ENCODE results near the gene PRELID2.

Gene PRELID2

GRCh38 chr5:145793574-145793973 is 41.6 kb downstream of the PRELID2 start:
- no peak for FAIRE-seq

GRCh38 chr5:145792840-145793239 is 42.3 kb downstream of the PRELID2 start:
- no peak for FAIRE-seq

- no peak for FAIRE-seq
Measured at GRCh38 chr5:145791866-145792265, 43.3 kb downstream of the PRELID2 start.

- FAIRE-seq: no peak
Measured at GRCh38 chr5:145787996-145788395, 47.1 kb downstream of the PRELID2 start.

- no peak for FAIRE-seq
Measured at GRCh38 chr5:145787507-145787906, 47.6 kb downstream of the PRELID2 start.

GRCh38 chr5:145787001-145787400 is 48.1 kb downstream of the PRELID2 start:
- no peak for FAIRE-seq

GRCh38 chr5:145780982-145781381 is 54.2 kb downstream of the PRELID2 start:
- no peak for FAIRE-seq

- no peak for FAIRE-seq
Measured at GRCh38 chr5:145778144-145778900, 56.8 kb downstream of the PRELID2 start.

GRCh38 chr5:145777445-145778063 is 57.6 kb downstream of the PRELID2 start:
- FAIRE-seq: no peak

GRCh38 chr5:145776886-145777285 is 58.3 kb downstream of the PRELID2 start:
- no peak for FAIRE-seq

- FAIRE-seq: no peak
Measured at GRCh38 chr5:145775893-145776444, 59.2 kb downstream of the PRELID2 start.

GRCh38 chr5:145775411-145775810 is 59.7 kb downstream of the PRELID2 start:
- no peak for FAIRE-seq

- no peak for FAIRE-seq
Measured at GRCh38 chr5:145774442-145774841, 60.7 kb downstream of the PRELID2 start.

GRCh38 chr5:145772466-145772865 is 62.7 kb downstream of the PRELID2 start:
- FAIRE-seq: no peak

GRCh38 chr5:145768863-145769262 is 66.3 kb downstream of the PRELID2 start:
- no peak for FAIRE-seq

- no peak for FAIRE-seq
Measured at GRCh38 chr5:145764325-145764724, 70.8 kb downstream of the PRELID2 start.

GRCh38 chr5:145762833-145763232 is 72.3 kb downstream of the PRELID2 start:
- FAIRE-seq: no peak

GRCh38 chr5:145761254-145761653 is 73.9 kb downstream of the PRELID2 start:
- FAIRE-seq: no peak

- no peak for FAIRE-seq
Measured at GRCh38 chr5:145760660-145761059, 74.5 kb downstream of the PRELID2 start.

GRCh38 chr5:145752947-145753346 is 82.2 kb downstream of the PRELID2 start:
- no peak for FAIRE-seq

GRCh38 chr5:145752534-145752933 is 82.6 kb downstream of the PRELID2 start:
- no peak for FAIRE-seq

- FAIRE-seq: no peak
Measured at GRCh38 chr5:145750199-145750598, 84.9 kb downstream of the PRELID2 start.

- FAIRE-seq: no peak
Measured at GRCh38 chr5:145743396-145744061, 91.6 kb downstream of the PRELID2 start.

GRCh38 chr5:145739843-145740242 is 95.3 kb downstream of the PRELID2 start:
- FAIRE-seq: peak; percentile 24
